DND-41 (cell line): ENCODE results near the gene HLA-A.

ENCODE experiments used
- ATAC-seq: fragments of 200-7000 bp; cut with Tn5 transposase; 3 replicates; pipeline ENCODE4 v1.9.1; 2021; ENCODE audit warnings: low read depth; ENCODE audit not compliant: insufficient read depth
- DNase-seq: peaks from one replicate; pipeline ENCODE4 v3.0.0-alpha.2; 2020
- H2AFZ ChIP-seq: 2 replicates; pipeline ENCODE4 v1.6.0; 2012; ENCODE audit warnings: low read depth, low read length
- H3K27ac ChIP-seq: 2 replicates; pipeline ENCODE4 v1.5.1; 2012; ENCODE audit warnings: low read length, inconsistent platforms
- H3K27me3 ChIP-seq: fragments of 200-600 bp; sonication (generic); 2 replicates; pipeline ENCODE4 v1.6.0; 2012; ENCODE audit warnings: low read length, mild to moderate bottlenecking, inconsistent platforms; ENCODE audit not compliant: insufficient read depth, poor library complexity
- H3K36me3 ChIP-seq: 2 replicates; pipeline ENCODE4 v1.5.1; 2012; ENCODE audit warnings: low read length, inconsistent platforms; ENCODE audit not compliant: insufficient read depth
- H3K4me1 ChIP-seq: 2 replicates; pipeline ENCODE4 v1.5.1; 2012; ENCODE audit warnings: mild to moderate bottlenecking, low read length; ENCODE audit not compliant: insufficient read depth
- H3K4me2 ChIP-seq: 2 replicates; pipeline ENCODE4 v1.6.0; 2012; ENCODE audit warnings: mild to moderate bottlenecking, moderate library complexity, low read length, inconsistent platforms; ENCODE audit not compliant: insufficient read depth
- H3K4me3 ChIP-seq, 2 experiments: fragments of 200-600 bp in 1 of 2; shearing (Covaris generic) in 1 of 2; 2 replicates each; pipeline ENCODE4 v1.5.1; 2012 to 2016; ENCODE audit warnings: inconsistent platforms in 2 of 2, low read length in 2 of 2, mild to moderate bottlenecking in 2 of 2, low read depth in 1 of 2, moderate library complexity in 1 of 2
- H3K79me2 ChIP-seq: 2 replicates; pipeline ENCODE4 v1.6.0; 2012; ENCODE audit warnings: low read length, inconsistent platforms; ENCODE audit not compliant: insufficient read depth
- H3K9ac ChIP-seq: 2 replicates; pipeline ENCODE4 v1.6.0; 2012; ENCODE audit warnings: low read depth, mild to moderate bottlenecking, inconsistent platforms, low read length, moderate library complexity
- H3K9me3 ChIP-seq: 2 replicates; pipeline ENCODE4 v1.5.1; 2012; ENCODE audit warnings: low read length, moderate library complexity, mild to moderate bottlenecking, inconsistent platforms; ENCODE audit not compliant: insufficient read depth, severe bottlenecking
- H4K20me1 ChIP-seq: 2 replicates; pipeline ENCODE4 v1.6.0; 2012; ENCODE audit warnings: low read length; ENCODE audit not compliant: insufficient read depth
- EZH2 ChIP-seq: IDR thresholded peaks from 3 replicates; pipeline ENCODE4 v1.6.1; 2012; ENCODE audit warnings: borderline replicate concordance, low read depth, mild to moderate bottlenecking, moderate library complexity, low read length, inconsistent platforms; ENCODE audit not compliant: severe bottlenecking
- TF ChIP-seq, protein P1 (sequence below): IDR thresholded peaks from 2 replicates; pipeline ENCODE4 v1.5.1; 2012; ENCODE audit warnings: borderline replicate concordance, low read length, moderate library complexity, mild to moderate bottlenecking; ENCODE audit not compliant: poor library complexity, severe bottlenecking; ENCODE audit errors: extremely low read depth

Gene HLA-A

DNA sequence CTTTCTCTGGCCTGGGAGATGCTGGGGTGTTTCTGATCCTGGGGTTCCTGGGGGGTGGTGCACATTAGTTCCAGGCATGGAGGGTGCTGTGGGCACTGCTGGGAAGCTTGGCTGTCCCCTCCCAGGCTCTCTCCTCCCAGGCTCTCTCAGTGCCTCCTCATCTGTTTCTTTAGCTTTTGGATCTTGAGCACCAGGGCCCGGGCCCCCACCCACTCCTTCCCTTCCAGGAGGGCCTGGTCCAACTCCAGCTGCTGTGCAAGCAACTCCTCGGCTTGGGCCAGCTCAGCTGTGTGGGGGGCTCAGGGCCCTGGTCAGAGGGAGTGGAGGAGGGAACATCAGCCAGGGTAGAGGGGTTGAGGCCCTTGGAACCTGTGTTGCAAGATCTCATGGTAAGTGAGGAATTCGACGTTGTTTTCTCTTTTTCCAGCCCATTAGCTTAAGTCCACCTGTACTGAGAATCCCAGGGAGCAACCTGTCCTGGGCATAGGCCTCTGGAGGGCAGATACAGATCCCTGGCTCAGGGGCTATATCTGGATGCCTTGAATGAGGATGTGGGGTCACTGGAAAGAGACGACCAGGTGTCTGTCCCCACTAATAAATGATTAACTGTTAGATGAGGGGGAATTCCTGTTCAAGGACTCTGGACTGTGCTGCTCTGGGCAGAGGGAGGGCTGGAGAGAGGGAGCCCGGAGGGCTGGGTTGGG lies 34.5 kb upstream of the HLA-A start:
- Histone ChIP-seq H2AFZ (no peak overlapping the region), H3K79me2 (no peaks in the 10 kb centered on the region), H3K36me3 (no peaks in the 10 kb centered on the region), H3K4me2 (no peak overlapping the region), H3K27me3 (peaks cover 6% of the 10 kb centered on the region), H3K4me3 (no peak overlapping the region), H3K27ac (no peak overlapping the region), H3K9me3 (no peaks in the 10 kb centered on the region), H4K20me1 (no peaks in the 10 kb centered on the region), H3K9ac (no peak overlapping the region), H3K4me1 (no peaks in the 10 kb centered on the region)
- no peak for TF ChIP-seq EZH2
- TF ChIP-seq, protein P1, sequence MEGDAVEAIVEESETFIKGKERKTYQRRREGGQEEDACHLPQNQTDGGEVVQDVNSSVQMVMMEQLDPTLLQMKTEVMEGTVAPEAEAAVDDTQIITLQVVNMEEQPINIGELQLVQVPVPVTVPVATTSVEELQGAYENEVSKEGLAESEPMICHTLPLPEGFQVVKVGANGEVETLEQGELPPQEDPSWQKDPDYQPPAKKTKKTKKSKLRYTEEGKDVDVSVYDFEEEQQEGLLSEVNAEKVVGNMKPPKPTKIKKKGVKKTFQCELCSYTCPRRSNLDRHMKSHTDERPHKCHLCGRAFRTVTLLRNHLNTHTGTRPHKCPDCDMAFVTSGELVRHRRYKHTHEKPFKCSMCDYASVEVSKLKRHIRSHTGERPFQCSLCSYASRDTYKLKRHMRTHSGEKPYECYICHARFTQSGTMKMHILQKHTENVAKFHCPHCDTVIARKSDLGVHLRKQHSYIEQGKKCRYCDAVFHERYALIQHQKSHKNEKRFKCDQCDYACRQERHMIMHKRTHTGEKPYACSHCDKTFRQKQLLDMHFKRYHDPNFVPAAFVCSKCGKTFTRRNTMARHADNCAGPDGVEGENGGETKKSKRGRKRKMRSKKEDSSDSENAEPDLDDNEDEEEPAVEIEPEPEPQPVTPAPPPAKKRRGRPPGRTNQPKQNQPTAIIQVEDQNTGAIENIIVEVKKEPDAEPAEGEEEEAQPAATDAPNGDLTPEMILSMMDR = no peak
- DNase-seq = no peak
- no peak for ATAC-seq

DNA sequence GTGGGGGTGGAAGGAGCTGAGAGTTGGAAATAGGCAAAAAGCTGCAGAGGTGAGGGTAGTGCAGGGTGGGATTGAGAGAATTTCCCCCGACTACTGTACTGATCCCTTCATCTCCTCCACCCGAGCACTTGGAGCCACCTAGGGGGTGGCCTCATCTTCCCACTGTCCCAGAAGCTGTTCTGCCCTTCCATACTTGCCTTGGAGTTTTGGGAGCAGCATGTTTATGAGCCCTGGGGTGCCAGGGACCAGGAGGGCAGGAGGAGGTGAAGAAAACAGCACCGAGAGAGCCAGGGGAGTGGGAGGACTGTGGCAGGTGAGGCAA lies 34.0 kb upstream of the HLA-A start:
- no peak overlapping the region for H3K9ac ChIP-seq
- H3K27ac ChIP-seq = no peak overlapping the region
- no peaks in the 10 kb centered on the region for H3K9me3 ChIP-seq
- H3K4me3 ChIP-seq = no peak overlapping the region
- ATAC-seq (no peak), DNase-seq (no peak)
- H3K4me2 ChIP-seq = no peak overlapping the region
- H3K36me3 ChIP-seq = no peaks in the 10 kb centered on the region
- no peaks in the 10 kb centered on the region for H3K79me2 ChIP-seq
- H3K4me1 ChIP-seq = no peaks in the 10 kb centered on the region
- no peak overlapping the region for H2AFZ ChIP-seq
- H4K20me1 ChIP-seq = no peaks in the 10 kb centered on the region
- H3K27me3 ChIP-seq = peaks cover 6% of the 10 kb centered on the region
- TF ChIP-seq, protein P1 = no peak
- no peak for TF ChIP-seq EZH2

DNA sequence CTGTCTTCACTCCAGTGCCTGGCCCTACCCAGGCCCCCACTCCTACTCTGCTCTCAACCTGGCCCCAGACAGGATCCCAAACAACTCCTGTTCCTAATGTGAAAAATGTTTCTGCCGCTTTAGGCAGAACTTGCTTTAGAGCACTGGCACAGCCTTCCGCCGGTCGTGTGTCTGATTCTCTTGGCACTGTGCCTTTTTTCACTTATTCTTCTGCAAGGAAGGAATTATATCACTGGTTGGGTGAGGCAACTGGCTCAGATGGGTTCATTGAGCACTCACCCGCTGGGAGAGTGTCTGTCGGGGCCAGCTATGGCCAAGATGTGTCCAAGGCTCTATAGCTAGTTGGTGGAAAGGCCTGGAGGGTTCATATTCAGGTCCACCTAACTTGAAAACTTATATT lies 33.6 kb upstream of the HLA-A start:
- Histone ChIP-seq H2AFZ (no peak overlapping the region), H3K27me3 (peaks cover 6% of the 10 kb centered on the region), H3K36me3 (no peaks in the 10 kb centered on the region), H3K4me3 (no peak overlapping the region), H4K20me1 (no peaks in the 10 kb centered on the region), H3K4me1 (no peaks in the 10 kb centered on the region), H3K9me3 (no peaks in the 10 kb centered on the region), H3K4me2 (no peak overlapping the region), H3K27ac (no peak overlapping the region), H3K9ac (no peak overlapping the region), H3K79me2 (no peaks in the 10 kb centered on the region)
- TF ChIP-seq, protein P1 = no peak
- no peak for TF ChIP-seq EZH2
- DNase-seq = no peak
- ATAC-seq = no peak
